DMS 273 (cell line): ENCODE data around the gene PRELP.

Experiments
- DNase-seq: peaks from one replicate; lab custom pipeline; 2025; ENCODE audit not compliant: unreplicated experiment; lab: John Stamatoyannopoulos, UW

Gene PRELP

GRCh38 chr1:203521074-203521794, 45.6 kb downstream of the PRELP start:
- no peak for DNase-seq

GRCh38 chr1:203521812-203522211, 46.2 kb downstream of the PRELP start:
- peak; percentile 75 for DNase-seq

- DNase-seq = peak; percentile 87
Measured at GRCh38 chr1:203522237-203522636, 46.6 kb downstream of the PRELP start.

GRCh38 chr1:203523667-203524066, 48.1 kb downstream of the PRELP start:
- DNase-seq = no peak

- DNase-seq = no peak
Measured at GRCh38 chr1:203524152-203524551, 48.5 kb downstream of the PRELP start.

- DNase-seq = no peak
Measured at GRCh38 chr1:203524824-203525223, 49.2 kb downstream of the PRELP start.

- DNase-seq = no peak
Measured at GRCh38 chr1:203525685-203526084, 50.1 kb downstream of the PRELP start.

- no peak for DNase-seq
Measured at GRCh38 chr1:203526130-203526529, 50.5 kb downstream of the PRELP start.

GRCh38 chr1:203526572-203526971, 51.0 kb downstream of the PRELP start:
- DNase-seq = peak; percentile 70

GRCh38 chr1:203527013-203527412, 51.4 kb downstream of the PRELP start:
- no peak for DNase-seq

- DNase-seq = peak; percentile 74
Measured at GRCh38 chr1:203528063-203528462, 52.5 kb downstream of the PRELP start.

- no peak for DNase-seq
Measured at GRCh38 chr1:203528976-203529835, 53.6 kb downstream of the PRELP start.

GRCh38 chr1:203531063-203531462, 55.5 kb downstream of the PRELP start:
- no peak for DNase-seq

GRCh38 chr1:203534012-203534411, 58.4 kb downstream of the PRELP start:
- DNase-seq = no peak

- DNase-seq = no peak
Measured at GRCh38 chr1:203534526-203534925, 58.9 kb downstream of the PRELP start.

- no peak for DNase-seq
Measured at GRCh38 chr1:203536575-203536974, 61.0 kb downstream of the PRELP start.

- DNase-seq = no peak
Measured at GRCh38 chr1:203536980-203537455, 61.4 kb downstream of the PRELP start.

GRCh38 chr1:203537806-203538464, 62.3 kb downstream of the PRELP start:
- DNase-seq = no peak

- no peak for DNase-seq
Measured at GRCh38 chr1:203538726-203539125, 63.1 kb downstream of the PRELP start.

- DNase-seq = peak; percentile 31
Measured at GRCh38 chr1:203539831-203540546, 64.4 kb downstream of the PRELP start.
